RKO (cell line): ENCODE data around the gene AP2B1.
A peak's percentile ranks its signal among the peaks of the same experiment; 100 is the strongest.
"Not testable (repeated sequence)": the region's sequence is repeated elsewhere in the genome, so short reads cannot be mapped to it uniquely, and the experiment has no call there.

Experiments used
- DNase-seq: peaks from one replicate; pipeline ENCODE4 v3.0.0-alpha.2; 2016; ENCODE audit warnings: low spot score

Gene AP2B1

DNA sequence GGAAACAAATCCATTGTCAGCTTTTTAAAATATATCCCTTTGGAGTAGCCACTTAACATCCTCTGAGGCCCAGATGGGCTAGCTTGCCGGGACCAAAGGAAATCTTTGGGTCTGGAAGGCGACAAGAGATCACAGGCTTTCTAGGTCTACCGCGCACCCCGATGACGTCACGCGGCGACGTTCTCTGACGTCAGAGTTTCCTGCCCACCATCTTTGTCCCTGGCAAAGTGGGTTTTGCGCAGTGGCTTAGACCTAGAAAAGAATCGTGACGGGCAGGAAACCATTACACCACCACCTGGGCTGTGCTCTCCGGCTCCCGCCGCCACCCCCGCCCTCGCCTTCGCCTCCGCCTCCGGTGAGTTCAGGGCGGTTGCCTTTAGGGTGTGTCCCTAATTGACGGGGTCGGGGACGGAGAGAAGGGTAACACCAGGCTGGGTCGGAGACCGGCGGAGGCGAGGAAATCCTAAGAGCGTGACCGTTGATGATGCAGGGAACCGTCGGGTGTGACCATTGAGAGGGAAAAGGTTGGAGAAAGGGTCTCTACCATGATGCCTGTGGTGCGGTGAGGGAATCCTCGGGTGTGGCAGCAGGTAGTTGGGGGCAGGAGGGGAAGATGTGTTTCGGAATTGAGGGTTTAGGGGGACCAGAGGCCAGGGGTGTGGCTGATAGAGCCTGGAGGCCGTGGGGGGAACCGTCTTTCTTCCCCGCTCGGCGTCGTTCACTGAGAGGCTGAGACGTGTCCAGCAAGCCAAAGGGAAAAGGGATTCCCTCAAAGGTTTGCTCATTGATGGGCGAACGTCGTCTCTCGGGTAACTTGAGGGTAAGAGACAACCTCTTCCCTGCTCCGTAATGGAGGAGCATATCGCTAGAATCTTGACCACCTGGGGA lies at the start of gene AP2B1:
Gene AP2B1 (plus strand): TSS at position 249 of the 888 bp plus-strand sequence. CDS start 6,709 bp downstream, outside the sequence.
- peak; percentile 95 for DNase-seq

- DNase-seq: no peak
Measured at GRCh38 chr17:35537601-35538141, 49.5 kb upstream of the AP2B1 start, which contains the start of gene SLFN12L. TSS of gene SLFN12L (minus strand) at chr17:35537678. CDS start at chr17:35522364, 15,314 bp downstream.

- no peak for DNase-seq
Measured at GRCh38 chr17:35539659-35540026, 47.5 kb upstream of the AP2B1 start.

GRCh38 chr17:35540589-35541404 lies 46.3 kb upstream of the AP2B1 start:
- peak; percentile 24 for DNase-seq

- DNase-seq: no peak
Measured at GRCh38 chr17:35541434-35541833, 45.7 kb upstream of the AP2B1 start.

GRCh38 chr17:35542990-35543389 lies 44.1 kb upstream of the AP2B1 start:
- DNase-seq: no peak

DNA sequence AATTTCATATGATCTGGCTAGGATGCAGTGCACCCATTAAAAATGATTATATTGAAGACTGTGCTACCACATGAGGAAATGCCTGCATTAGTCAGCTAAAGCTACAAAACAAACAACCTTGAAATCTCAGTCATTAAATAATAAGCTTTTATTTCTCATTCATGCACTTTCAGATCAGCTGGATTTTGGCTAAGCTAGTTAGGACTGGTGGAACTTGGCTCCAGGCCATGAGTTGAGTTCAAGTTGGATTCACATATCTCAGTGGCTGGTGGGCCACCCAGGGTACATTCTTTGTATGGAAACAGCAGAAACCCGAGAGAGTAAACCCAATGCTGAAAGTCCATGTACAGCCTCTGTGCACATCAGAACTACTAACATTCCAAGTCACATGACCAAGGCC lies 43.3 kb upstream of the AP2B1 start:
- DNase-seq: no peak

- peak; percentile 24 for DNase-seq
Measured at GRCh38 chr17:35545150-35545549, 42.0 kb upstream of the AP2B1 start.

DNA sequence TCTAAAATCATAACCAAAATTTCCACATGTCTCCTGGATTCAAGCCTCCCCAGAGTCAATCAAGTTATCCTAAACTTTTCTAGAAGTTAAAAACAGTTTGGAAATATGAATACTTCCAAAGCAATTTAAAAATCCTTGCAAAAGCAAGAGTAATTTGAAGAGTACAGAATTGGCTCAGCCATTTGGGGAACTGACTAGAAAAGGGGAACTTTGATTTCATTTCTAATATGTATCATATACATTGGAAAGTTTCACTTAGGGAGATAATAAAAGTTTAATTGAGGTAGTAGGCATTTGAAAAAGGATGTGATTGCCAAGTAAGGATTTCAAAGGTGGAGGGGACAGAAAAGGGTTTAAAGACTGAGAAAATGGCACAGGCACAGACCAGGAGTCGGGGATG lies 40.6 kb upstream of the AP2B1 start:
- DNase-seq: no peak

DNA sequence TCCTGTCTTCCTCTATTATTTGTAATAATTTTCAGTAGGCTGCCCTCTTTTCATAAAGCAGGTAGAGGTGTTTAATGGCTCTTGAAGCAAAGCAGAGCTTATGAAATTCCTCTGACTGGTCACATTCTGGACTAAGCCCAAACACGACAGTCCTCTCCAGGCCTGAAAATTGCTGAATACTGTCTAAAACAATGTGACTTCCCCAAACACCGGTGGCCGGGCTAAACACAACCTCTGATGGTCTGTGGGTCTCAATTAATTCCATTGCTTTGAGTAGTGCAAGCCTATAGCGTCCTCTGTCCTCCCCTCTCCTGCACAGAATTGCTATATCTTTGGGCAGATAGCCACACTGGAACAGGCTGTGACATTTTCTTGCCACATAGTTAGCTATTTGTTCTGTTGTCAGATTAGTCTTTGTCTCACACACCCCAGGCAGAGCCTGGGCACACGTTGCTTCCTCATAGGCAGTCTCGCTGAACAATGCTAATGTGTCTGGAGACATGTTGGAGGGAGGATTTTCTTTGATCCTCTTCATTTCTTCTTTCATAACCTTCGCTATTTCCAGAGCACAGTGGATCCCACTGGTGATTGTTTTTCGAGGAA lies 38.8 kb upstream of the AP2B1 start:
- no peak for DNase-seq

DNA sequence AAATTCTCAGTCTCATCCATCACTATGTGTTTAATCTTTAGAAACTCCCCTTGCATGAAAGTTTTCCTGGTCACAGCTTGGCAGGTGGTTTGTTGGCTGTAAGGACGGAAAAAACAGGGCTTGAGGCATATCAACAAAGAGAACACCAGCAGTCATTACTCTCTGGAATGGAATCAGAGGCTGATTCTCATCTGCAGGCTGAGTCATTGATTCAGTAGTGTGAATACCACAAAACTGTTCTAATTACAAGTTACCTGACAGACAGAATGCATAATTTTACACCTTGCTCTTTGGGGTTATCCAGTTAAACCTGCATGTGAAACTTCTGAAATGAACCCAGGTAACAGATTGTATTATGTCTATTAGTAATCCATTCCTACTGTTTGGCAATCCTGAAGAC lies 38.1 kb upstream of the AP2B1 start:
- no peak for DNase-seq

GRCh38 chr17:35553310-35553709 lies 33.8 kb upstream of the AP2B1 start:
- DNase-seq: no peak

GRCh38 chr17:35554668-35555067 lies 32.5 kb upstream of the AP2B1 start:
- no peak for DNase-seq

DNA sequence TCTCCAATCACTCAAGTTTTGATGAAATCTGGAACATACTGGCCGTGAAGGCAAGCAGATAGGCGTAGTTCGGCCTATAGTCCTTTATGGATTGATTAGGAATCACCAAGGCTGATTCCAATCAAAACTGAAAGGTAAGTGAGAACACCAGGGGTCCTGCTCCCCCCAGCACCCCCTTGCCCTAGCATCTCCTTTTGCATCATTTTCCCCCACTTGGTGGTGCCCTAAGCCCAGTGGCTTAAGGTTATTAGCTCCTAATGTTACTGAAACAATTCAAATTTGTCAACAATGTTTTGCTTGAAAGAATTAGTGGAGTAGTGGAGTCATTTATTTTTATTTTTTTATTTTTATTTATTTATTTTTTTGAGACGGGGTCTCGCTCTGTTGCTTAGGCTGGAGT lies 31.4 kb upstream of the AP2B1 start:
- no peak for DNase-seq

GRCh38 chr17:35557353-35557752 lies 29.8 kb upstream of the AP2B1 start:
- DNase-seq: no peak

DNA sequence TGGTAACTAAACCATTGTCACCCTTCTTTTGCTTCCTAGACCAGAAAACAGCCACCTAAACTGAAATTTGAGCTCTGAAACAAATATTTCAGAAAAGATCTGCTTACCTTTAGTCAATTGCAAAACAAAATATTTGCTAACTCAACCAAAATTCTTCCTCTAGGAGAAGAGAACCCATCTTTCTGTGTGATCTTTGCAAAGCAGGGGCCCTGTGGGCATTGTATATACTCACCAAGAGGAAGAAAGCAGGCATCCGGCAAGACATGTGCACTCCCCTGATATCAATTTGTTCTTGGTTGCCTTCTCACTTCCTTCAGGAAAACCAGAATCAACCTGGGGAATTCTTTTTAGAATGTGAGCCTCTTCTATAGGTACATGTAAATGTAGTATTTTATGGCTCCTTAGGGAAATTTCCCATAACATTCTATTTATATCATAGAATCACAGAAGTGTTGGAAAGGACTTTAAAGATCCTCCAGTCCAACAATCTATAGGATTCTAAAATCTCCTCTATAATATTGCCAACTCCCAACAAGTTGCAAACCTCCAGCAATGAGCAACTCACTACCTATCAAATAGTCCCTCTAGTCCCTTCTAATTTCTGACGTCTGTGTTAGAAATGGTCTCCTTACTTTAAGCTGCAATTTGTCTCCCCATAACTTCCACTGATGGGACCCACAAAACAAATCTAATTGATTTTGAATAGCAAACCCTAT lies 27.5 kb upstream of the AP2B1 start:
- no peak for DNase-seq

DNA sequence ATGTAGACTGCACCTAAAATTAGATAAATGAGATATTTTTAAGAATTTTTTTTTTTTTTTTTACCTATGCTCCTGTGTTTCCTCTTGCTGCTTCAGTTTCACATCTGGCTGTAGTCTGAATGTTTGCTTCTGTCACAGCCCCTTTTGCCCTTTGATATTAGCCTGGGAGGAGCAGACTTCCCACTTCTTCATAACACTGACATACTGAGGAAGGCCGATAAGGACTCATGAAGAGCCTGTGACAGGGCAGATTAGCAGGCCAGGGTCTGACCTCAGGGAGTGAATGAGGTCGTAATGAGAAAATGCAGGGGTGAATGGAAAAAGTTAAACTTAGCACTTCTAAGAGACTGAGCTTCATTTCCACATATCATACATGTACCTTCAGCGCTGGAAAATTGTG lies 26.4 kb upstream of the AP2B1 start, which contains the start of gene SLFN14:
Gene SLFN14 (minus strand): TSS at position 117 of the 400 bp plus-strand sequence. CDS start 2,757 bp downstream, outside the sequence.
- no peak for DNase-seq

DNA sequence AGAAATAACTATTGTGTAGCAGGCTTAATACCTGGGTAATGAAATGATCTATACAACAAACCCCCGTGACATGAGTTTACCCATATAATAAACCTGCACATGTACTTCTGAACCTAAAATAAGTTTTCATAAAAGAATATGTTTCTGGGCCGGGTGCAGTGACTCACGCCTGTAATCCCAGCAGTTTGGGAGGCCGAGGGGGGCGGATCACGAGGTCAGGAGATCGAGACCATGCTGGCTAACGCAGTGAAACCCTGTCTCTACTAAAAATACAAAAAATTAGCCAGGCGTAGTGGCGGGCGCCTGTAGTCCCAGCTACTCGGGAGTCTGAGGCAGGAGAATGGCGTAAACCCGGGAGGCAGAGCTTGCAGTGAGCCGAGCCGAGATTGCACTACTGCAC lies 23.9 kb upstream of the AP2B1 start:
- DNase-seq: not testable (repeated sequence)

GRCh38 chr17:35566968-35567367 lies 20.2 kb upstream of the AP2B1 start:
- no peak for DNase-seq

GRCh38 chr17:35568561-35568960 lies 18.6 kb upstream of the AP2B1 start:
- DNase-seq: peak; percentile 88

DNA sequence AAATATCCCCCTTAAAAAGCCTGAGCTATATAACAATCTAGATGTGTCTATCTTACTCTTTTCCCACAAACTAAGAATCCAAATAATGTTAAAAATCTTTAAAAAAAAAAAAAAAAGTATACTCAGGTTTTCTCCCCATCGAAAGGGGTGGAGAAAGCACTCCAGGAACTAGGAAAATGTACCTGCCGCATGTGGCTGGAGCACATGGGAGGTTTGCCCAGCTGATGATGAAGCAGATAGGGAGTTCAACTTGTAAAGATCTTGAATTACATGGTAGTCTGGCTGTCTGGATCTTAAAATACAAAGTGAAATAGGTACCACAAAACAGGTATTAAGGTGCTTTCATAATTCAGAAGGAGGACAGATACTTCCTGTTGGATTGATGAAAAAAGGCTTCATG lies 17.7 kb upstream of the AP2B1 start:
- DNase-seq: no peak
